Caki2 (cell line): ENCODE data around the gene DNAJC22. TPM values are rescaled to one million over a fixed set of nuclear protein-coding genes. Genes with fewer than 3 reads are reported as not detected.
A peak's percentile ranks its signal among the peaks of the same experiment; 100 is the strongest.
"Not testable (repeated sequence)": the region's sequence is repeated elsewhere in the genome, so short reads cannot be mapped to it uniquely, and the experiment has no call there.

Source experiments
- DNase-seq: peaks from one replicate; pipeline ENCODE4 v3.0.0-alpha.2; 2015; ENCODE audit warnings: low read depth
- in situ Hi-C: cut with HindIII; loops from 2 replicates; pipeline ENCODE4 v1.10.0; 2016; ENCODE audit warnings: low sequenced_read_pairs, low pct_unique_long_range_greater_than_20kb, mixed read lengths
- total RNA-seq: library from RNA; depleted of rRNA; stranded (reverse); fragments of >200 nt; shearing (Covaris generic); gene quantifications from 2 replicates; pipeline ENCODE4 v1.2.3, GENCODE V29; 2014; ENCODE audit warnings: low replicate concordance

DNAJC22 gene
- total RNA-seq, 1 experiment from 2014 or later: 22.0 TPM

DNA sequence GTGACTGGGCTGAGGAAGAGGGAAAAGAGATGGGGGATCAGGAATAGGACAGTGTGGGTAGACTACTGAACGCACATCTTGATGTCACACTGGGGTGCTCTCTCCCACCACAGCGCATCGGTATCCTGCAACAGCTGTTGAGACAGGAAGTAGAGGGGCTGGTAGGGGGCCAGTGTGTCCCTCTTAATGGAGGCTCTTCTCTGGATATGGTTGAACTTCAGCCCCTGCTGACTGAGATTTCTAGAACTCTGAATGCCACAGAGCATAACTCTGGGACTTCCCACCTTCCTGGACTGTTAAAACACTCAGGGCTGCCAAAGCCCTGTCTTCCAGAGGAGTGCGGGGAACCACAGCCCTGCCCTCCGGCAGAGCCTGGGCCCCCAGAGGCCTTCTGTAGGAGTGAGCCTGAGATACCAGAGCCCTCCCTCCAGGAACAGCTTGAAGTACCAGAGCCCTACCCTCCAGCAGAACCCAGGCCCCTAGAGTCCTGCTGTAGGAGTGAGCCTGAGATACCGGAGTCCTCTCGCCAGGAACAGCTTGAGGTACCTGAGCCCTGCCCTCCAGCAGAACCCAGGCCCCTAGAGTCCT is 16.6 kb upstream of the DNAJC22 start:
- in situ Hi-C loops: no loop called here
- DNase-seq: no peak

DNA sequence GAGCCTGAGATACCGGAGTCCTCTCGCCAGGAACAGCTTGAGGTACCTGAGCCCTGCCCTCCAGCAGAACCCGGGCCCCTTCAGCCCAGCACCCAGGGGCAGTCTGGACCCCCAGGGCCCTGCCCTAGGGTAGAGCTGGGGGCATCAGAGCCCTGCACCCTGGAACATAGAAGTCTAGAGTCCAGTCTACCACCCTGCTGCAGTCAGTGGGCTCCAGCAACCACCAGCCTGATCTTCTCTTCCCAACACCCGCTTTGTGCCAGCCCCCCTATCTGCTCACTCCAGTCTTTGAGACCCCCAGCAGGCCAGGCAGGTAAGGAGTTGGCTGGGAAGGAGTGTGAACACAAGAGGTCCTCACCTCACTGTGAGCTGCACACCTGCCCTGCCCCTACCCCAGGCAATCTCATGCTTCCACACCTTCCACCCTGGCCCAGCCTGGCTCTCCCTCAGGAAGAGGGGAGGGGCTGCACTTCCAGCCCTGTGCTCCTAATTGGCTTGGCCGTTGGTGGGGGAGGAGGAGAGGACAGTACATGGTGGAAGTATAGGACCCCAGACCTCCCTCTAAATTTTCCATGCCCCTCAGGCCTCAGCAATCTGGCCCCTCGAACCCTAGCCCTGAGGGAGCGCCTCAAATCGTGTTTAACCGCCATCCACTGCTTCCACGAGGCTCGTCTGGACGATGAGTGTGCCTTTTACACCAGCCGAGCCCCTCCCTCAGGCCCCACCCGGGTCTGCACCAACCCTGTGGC is 15.9 kb upstream of the DNAJC22 start:
- DNase-seq: no peak
- in situ Hi-C loops: no loop called here

DNA sequence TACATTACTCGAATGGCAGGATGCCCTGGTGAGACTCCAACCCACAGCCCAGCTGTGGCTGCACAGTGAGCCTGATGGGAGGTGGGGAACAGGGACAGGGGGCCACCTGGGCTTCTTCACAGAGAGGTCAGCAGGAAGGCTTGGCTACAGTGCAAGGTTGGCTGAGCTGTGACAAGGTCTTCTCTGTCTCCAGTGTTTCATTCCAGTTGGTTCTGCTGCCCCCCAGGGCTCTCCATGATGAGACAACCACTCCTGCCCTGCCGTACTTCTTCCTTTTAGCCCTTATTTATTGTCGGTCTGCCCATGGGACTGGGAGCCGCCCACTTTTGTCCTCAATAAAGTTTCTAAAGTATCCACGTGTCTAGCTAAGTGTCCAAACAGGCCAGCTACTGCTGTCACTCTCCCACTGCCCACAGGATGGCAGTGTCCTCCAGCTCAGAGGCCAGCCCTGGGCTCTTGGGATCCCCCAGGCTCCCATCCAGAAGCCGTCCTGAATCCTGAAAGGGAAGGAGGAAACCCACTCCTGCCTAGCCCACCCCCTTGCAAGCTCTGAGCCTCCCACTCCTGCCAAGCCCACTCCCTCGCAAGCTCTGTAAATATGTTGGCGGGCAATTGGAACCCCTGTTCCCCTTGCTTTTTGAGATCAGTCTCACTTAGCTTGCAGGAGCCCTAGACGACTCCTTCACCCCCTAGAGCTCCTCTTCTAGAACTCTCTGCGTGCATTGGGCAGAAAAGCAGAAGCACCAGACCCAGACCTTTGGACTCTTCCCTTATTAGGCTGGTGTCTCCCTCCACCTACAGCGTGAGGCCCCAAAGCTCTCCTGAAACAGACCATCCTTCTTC is 15.1 kb upstream of the DNAJC22 start:
- in situ Hi-C loops: no loop called here
- DNase-seq: peak; percentile 74

DNA sequence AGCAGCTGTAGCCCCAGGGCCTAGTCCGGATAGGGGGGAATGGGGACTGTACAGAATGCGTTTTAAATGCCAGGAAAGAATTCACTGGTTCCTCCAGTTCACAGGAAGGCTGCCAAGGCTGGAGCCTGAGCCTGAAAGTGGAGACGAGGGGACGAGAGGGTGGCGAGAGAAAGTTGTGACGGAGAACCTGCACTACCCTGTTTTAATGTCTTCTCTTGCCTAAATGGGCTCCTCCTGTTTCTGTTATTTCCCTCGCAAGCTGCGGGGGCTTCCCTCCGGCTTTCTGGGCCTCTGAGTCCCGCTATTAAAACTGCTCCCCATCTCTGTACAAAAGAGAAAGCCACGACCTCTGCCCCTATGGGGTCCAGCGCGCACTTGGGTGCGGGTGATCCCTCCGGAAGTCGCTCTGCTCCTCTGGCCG is 14.2 kb upstream of the DNAJC22 start:
- in situ Hi-C loops: no loop called here

DNA sequence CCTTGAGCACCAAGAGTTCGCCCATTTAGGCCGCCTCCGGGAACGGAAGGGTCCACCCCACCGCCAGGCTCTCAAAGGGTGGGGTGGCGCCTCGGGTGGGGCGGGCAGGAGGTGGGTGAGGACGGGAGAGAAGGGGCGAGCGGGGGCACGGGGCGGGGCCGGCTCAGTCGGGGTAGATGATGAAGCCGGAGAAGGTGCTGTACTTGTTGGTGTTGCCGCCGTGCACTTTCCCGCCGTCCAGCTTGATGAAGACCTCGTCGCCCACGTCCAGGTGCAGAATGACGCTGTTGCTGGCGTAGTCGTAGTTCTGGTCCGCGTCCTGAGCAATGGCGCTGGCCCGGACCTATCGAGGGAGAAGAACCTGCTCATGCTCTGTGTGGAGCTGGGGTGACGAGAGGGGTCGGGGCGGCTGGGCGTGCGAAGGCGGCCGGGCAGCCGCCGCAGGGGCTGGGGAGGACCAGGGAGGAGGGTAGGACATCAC is 13.8 kb upstream of the DNAJC22 start:
- in situ Hi-C loops: no loop called here
- DNase-seq: no peak

More for the DNA sequence above, 14.2 kb upstream of the DNAJC22 start:
- no peak for DNase-seq

DNA sequence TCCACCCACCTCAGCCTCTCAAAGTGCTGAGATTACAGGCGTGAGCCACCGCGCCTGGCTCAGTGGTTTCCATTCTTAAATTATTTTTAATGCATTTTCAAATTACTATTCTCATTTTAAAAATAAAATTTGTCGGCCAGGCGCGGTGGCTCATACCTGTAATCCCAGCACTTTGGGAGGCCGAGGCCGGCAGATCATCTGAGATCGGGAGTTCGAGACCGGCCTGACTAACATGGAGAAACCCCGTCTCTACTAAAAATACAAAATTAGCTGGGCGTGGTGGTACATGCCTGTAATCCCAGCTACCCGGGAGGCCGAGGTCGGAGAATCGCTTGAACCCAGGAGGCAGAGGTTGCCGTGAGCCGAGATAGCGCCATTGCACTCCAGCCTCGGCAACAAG is 12.9 kb upstream of the DNAJC22 start:
- in situ Hi-C loops, DNase-seq: not testable (repeated sequence)

DNA sequence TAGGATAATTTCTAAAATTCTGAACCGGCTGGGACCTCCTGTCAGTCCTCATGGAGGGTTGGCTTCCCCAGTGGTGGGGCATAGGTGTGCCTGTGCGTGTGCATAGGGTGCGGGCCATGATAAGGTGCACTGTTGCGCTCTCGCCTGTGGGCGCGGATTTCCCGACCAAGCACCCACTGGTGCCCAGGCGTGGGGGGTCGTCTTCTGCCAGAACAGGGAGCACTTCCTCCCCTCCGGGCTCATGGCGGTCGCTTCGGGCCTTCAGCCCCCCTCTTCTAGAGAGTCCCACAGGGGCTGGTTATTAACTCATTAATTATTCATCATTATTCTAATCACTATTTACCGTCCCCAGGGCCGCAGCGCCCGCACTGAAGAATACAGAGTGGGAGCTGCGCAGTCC is 12.5 kb upstream of the DNAJC22 start:
- no peak for DNase-seq
- in situ Hi-C loops: no loop called here

DNA sequence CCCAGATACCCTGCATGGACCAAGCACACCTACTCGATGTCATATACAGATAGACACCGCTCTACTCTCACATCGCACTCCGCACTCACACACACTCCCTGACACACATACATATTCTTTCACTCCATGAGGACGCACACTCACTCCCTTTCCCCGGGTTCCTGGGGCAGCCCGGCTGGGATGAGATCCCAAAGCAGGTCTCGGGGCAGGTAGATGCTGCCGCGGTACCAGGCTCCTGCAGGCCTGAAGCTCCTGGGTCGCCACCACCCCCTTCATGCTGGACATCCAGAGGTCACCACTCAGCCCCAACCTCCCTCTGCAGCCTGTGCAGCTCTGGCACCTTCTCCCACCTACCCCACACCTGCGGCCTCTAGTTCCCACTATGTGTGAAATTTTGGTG is 12.0 kb upstream of the DNAJC22 start:
- no peak for DNase-seq
- in situ Hi-C loops: no loop called here

DNA sequence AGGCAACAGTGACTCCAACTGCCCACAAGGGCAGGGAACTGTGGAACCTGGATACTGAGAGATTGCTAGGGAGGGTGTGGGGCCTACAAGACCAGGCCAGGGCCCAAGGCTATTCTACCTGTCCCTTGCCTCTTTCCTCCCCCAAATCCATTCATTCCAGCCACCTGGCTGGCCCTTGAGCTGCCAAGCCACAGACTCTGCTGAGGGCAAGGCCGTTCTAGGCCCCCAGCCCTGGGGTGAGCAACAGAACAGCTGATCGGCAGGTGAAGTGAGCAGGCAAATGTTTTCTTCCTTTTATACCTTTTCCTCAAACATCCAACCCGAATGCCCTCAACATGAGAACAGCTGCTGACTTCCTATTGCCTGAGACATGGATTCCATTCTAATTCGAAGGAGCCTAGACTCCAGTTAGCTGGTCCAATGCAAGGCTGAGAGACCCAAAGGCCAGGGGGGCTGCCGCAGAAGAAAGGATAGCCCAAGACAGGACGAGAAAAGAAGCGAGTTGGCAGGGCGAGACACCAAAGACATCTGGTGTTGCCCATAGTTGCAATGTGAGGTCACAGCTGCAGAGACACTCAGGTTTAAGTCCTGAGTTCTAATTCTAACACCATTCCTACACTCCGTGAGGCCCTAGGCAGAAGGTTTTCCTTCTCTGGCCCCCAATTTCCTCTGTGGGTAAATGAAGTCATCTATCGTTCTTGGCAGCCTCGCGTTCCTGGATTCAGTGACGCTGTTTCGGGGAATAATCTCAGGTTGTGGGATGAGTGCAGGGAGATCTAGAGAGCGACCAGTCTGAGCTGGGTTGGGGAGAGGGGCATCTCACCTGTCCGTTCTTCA is 11.4 kb upstream of the DNAJC22 start:
- in situ Hi-C loops: no loop called here
- no peak for DNase-seq

DNA sequence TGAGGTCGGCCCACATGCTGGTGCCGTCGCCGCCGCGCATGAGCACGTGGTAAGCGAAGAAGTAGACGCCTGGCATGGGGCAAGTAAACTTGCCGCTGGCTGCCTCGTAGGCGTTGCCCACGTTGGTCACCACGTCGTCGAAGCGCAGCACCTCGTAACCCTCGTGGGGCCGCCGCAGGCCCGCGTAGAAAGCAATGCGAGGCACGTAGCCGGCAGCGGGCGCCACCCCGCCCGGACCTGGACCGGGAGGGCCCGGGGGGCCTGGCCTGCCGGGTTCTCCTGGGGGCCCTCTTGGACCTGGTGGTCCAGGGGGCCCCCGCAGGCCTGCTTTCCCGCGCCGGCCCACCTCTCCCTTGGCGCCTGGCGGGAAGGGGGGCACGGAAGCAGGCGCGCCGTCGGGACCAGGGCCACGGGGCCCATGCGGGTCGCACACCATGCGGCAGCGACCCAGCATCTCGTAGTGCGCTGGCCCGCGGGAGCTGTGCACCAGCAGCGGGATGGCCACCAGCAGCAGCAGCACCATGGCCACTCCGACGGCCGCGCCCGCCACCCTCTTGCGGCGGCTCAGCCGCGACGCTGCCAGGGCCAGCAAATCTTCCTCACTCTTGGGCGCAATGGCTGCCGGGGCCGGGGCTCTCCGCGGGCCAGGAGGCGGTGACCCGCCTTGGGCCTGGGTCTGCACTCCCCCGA is 10.6 kb upstream of the DNAJC22 start:
- in situ Hi-C loops: no loop called here
- no peak for DNase-seq

DNA sequence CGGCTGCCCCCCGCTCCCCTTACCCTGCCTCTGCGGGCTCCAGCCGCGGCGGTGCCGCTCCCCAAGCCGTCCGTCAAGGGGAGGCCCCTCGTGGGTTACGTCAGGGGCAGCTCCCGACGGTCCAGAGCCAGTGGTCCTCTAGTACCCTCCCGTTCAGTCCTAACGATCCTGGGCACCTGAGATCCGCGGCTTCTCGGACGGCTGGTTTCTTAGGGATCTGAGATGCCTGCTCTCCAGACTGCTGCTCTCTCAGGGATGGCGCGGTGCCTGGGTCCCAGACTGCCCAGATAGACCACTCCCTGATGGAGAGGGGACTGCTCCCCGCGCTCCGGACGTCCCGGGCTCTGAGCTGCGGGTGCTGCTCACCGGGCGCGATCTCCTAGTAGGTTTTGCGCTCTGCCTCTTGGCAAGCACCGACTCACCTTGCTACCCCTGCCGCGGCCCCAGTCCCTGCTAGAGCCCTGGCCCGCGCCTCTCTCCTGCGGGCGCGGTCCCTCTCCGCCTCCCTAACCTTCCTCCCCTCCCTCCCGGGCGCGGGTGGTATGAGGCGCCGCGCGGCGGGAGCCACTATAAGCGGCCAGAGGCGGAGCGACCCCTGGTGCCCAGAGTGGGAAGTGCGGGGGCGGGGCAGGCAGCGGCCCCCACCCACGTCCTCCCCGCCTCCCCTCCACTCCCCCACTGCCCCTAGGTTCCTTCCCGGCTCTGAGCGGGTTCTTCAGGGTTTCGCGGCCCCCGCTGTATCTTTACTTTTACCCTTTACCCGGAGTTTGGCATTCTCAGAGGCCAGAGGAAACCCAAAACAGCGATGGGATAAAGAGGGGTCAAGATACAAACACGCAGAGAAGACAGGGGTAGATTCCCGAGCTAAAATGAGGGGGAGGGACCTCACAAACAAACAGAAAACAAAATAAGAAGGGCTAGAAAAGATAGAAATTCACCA is 9.8 kb upstream of the DNAJC22 start, which contains the start of gene C1QL4:
Gene C1QL4 (minus strand): TSS at position 544 of the 940 bp plus-strand sequence. CDS start 711 bp downstream, outside the sequence.
- in situ Hi-C loops: no loop called here
- DNase-seq: peak; percentile 72

DNA sequence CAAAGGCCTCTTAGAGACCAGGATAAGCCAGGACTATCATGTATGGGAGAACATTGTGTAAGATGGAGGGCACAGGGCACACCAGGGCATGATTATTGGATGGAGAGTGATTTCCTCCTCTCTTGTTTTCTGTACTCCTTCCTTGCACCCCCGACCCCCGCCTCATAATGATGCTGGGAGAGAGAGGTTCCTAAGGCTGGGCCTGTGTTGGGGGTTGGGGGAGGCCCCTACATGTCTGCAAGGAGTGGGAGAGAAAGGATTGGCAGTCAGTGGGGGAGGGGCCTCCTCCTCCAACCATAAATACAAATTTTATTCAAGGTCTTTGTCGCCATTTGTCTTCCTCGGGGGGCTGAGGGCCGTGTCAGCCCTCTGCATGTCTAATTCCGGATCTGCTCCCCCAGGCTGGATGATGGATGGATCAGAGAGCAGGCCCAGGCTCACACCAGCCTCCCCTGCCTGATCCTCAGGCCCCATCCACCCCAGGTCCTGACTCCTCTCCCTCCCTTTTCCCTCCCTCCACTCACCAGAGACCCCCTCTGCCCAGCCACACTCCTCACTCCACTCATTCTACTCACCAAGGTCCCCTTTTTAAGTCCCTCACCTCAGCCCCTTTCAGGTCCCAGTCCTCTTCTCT is 7.7 kb upstream of the DNAJC22 start:
- in situ Hi-C loops: no loop called here
- DNase-seq: no peak

DNA sequence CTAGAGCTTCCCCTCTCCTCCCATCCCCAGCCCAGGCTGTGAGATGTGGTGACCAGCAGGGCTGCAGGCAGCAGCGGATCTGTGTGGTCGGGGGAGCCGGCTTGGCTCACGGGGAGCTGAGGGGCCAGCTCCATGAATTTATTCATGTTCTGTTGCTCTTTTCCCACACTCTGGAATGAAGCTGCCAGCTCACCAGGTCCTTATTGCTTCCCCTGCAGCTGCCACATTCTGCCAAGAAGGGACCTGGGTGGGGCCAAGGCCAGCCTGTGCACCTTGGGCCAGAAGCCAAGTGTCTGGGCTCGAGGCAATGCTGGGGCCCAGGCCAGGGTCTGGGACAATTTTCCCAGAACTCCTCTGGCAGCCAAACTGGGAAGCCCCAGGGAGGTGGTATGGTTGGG is 7.2 kb upstream of the DNAJC22 start:
- in situ Hi-C loops: no loop called here
- no peak for DNase-seq

DNA sequence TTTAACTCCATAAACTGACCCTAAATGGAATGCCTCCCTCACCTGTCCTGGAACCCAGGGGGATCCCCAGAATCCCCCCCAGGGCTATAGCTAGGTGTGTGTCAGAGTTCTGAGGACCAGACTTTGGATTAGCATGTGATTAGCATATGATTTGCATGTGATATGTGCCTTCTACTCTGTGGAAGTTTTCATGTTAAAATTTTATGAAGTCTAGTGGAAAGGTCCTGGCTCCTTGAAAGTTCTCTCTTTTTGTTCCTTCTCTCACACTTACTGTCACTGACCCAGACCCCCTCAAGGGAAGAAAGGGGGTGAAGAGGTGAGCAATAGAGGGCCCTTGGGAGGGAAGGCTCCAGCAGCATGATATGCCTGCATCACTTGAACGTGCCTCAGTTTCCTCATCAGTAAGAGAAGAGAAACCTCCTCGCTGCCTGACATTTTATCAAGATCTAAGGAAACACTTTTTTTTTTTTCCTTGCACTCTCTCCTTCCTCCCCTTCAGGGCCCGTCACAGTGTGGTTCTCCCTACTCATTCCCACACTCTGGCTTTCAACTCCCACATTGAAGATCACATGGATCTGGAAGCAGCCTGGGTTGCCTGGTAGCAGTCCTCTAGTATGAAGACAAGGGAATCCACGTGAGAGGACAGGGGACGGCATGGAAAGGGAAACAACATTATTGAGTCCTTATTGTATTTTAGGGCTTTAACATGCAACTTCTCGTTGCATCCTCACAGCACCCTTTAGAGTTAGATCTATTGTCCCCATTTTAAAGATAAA is 6.4 kb upstream of the DNAJC22 start:
- in situ Hi-C loops: no loop called here
- no peak for DNase-seq

DNA sequence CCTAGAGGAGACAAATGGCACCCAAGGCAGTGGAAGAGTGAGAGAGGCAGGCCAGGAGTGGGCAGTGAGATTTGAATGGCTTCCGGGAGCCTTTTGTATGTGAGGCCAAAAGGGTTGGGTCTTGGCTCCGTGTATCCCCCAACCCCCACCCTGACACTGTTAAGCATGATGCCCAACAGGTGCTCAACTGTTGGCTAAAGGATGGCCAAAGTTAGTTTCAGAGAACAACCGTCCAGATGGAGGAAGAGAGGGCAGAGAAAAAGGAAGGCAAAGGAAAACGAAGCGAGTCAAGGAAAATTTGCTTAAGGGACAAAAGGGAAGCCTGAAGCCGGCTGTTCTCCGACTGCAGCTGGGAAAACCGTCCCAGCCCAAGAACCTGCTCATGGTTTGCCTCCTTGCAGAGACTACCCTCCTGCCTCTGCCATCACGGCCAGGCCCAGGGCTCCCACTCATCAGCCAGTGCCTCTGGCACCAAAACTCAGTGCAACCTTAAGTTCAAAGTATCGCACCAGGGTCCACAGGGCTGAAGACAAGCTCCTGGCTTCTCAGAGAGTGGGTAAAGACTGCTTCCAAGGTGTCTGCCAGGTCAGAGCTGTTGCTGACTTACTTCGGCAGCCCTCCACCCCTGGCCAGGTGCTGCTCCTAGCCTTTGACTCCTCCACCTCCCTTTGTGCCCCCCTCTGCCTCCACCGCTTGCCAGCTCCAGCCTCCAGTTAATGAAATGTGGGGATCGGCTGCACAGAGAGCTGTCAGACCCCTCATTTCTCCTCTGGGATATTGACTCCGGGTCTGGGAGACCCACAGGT is 5.5 kb upstream of the DNAJC22 start:
- in situ Hi-C loops: no loop called here

More for the DNA sequence above, 5.5 kb upstream of the DNAJC22 start:
- DNase-seq: no peak
